ENCODE results near the gene MPP2.
"Not testable (repeated sequence)": the region's sequence is repeated elsewhere in the genome, so short reads cannot be mapped to it uniquely, and the experiment has no call there.

MPP2 gene

DNA sequence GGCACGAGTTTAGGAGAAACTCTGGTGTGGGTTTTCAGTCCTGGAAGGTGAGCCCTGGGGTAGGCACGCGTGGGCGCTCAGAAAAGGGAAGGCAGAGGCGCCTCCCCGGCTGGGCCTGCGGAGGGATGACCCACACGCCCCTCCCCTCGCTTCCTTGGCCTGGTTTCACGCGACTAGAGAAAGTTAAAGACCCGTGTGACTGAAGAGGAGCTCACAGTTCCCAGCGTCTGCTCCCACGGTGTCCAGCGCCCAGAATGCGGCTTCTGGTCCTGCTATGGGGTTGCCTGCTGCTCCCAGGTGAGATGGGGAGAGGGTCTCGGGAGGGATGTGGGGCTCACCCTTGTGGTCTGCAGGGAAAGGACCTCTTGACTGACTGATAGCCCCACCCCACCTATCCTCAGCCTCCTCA is 60.4 kb downstream of the MPP2 start, which contains the start of gene CD300LG:
TSS of gene CD300LG (plus strand) at position 214 of the 409 bp plus-strand sequence. CDS start at position 255, 41 bp downstream.
- no peak within 1 kb of the TSS for H3K4me3 ChIP-seq (ENCODE audit: control insufficient read depth, low read depth, low read length)
- no peak for DNase-seq (ENCODE audit: low read depth)
- TF ChIP-seq, protein P1, sequence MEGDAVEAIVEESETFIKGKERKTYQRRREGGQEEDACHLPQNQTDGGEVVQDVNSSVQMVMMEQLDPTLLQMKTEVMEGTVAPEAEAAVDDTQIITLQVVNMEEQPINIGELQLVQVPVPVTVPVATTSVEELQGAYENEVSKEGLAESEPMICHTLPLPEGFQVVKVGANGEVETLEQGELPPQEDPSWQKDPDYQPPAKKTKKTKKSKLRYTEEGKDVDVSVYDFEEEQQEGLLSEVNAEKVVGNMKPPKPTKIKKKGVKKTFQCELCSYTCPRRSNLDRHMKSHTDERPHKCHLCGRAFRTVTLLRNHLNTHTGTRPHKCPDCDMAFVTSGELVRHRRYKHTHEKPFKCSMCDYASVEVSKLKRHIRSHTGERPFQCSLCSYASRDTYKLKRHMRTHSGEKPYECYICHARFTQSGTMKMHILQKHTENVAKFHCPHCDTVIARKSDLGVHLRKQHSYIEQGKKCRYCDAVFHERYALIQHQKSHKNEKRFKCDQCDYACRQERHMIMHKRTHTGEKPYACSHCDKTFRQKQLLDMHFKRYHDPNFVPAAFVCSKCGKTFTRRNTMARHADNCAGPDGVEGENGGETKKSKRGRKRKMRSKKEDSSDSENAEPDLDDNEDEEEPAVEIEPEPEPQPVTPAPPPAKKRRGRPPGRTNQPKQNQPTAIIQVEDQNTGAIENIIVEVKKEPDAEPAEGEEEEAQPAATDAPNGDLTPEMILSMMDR (IDR thresholded peaks at IDR 0.05; ENCODE audit: control insufficient read depth, insufficient read depth, low read depth, low read length, missing control alignments): no peak

DNA sequence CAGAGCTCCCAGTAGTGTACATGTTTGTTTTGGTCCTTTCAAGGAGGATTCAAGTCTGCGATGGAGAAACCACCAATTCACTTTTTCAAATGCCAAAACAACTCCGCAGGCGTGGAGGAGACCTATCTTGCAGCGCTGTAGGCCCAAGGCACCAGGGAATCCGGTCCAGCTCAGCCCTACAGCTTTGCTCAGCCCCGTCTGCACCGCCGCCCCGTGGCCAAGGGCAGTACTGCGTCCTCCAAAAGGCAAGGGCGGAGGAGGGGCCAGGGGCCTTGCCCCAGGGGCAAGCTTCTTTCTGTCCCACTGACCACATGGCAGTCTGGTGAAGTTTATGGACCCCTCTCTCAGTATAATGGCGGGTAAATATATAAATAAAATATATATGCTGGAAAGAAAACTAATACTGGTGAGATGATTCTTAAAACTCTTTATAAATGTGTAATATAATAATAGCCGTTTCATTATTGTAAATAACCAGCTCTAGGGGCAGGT is 61.1 kb downstream of the MPP2 start:
- no peak overlapping the region for H3K4me3 ChIP-seq (ENCODE audit: control insufficient read depth, low read depth, low read length)
- TF ChIP-seq, protein P1 (IDR thresholded peaks at IDR 0.05; ENCODE audit: control insufficient read depth, insufficient read depth, low read depth, low read length, missing control alignments): peak; percentile 99
- no peak for DNase-seq (ENCODE audit: low read depth)

DNA sequence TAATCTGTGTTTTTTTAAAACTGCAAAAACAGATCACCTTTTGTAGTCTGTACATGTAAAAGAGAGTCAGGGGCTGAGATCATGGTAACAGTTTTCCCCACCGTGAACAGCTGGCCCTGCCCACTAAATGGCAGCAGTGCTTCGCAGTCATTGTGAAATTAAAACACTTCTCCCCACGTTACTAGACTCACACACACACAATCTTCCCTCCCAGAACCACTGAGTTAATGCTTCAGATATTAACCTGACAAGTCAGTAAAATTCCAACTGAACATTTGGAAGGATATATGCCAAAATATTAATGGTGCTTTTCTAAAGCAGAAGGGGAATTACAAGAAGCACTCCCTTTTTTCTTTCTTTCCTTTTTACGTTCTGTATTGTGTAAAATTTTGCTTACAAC is 61.6 kb downstream of the MPP2 start:
- TF ChIP-seq, protein P1 (IDR thresholded peaks at IDR 0.05; ENCODE audit: control insufficient read depth, insufficient read depth, low read depth, low read length, missing control alignments): no peak
- no peak for DNase-seq (ENCODE audit: low read depth)
- no peak overlapping the region for H3K4me3 ChIP-seq (ENCODE audit: control insufficient read depth, low read depth, low read length)

DNA sequence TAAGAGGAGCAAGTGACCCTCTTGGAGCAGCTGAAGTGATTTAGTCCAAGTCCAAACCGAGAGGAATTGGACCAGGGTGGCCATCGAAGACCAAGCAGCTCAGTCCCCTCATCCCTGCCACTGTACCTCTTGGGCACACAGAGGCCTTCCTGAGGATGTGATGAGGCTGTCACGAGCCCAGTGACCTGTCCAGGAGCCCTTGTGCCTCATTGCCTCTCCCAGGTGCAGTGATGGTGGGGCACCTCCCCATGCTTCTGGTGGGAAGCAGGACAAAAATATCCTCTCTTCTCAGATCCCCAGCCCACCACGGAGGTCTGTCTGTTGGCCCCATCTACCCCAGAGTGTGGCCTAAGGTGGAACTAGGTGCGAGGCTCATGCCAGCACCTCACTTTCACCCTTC is 63.1 kb downstream of the MPP2 start:
- DNase-seq (ENCODE audit: low read depth): no peak
- TF ChIP-seq, protein P1 (IDR thresholded peaks at IDR 0.05; ENCODE audit: control insufficient read depth, insufficient read depth, low read depth, low read length, missing control alignments): no peak
- no peak overlapping the region for H3K4me3 ChIP-seq (ENCODE audit: control insufficient read depth, low read depth, low read length)

DNA sequence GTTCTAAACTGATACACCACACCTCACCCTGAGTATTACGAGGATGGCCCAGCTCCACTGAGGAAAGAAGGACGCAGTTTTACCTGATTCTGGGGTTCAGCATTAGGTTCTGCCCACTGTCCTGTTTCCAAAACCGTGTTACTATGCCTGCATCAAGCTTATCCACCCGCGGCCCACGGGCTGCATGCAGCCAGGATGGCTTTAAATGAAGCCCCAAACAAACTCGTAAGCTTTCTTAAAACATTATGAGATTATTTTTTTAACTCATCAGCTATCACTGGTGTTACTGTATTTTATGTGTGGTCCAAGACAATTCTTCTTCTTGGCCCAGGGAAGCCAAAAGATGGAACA is 64.4 kb downstream of the MPP2 start:
- TF ChIP-seq, protein P1 (IDR thresholded peaks at IDR 0.05; ENCODE audit: control insufficient read depth, insufficient read depth, low read depth, low read length, missing control alignments): no peak
- no peak for DNase-seq (ENCODE audit: low read depth)

DNA sequence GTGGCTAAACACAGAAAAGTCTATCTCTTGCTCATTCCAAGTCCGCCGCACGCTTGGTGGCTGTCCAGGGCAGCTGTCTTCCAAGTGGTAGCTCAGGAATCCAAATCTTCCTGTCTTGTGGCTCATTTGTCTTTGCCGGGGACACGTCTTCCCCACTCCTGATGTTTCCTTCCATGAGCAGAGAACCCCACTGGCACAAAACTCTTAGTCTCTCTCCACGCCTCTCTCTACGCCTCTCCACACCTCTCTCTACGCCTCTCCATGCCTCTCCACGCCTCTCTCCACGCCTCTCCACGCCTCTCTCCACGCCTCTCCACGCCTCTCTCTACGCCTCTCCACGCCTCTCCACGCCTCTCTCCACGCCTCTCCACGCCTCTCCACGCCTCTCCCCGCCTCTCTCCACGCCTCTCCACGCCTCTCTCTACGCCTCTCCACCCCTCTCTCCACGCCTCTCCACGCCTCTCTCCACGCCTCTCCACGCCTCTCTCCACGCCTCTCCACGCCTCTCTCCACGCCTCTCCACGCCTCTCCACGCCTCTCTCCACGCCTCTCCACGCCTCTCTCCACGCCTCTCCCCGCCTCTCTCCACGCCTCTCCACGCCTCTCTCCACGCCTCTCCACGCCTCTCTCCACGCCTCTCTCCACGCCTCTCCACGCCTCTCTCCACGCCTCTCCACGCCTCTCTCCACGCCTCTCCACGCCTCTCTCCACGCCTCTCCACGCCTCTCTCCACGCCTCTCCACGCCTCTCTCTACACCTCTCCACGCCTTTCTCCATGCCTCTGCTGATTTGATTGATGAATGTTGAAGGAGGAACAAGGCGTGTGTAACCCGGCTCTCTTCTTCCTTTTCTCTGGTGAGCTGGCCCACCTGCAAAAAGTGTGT is 65.0 kb downstream of the MPP2 start:
- H3K4me3 ChIP-seq (ENCODE audit: control insufficient read depth, low read depth, low read length); DNase-seq (ENCODE audit: low read depth): not testable (repeated sequence)

More for the DNA sequence above, 64.4 kb downstream of the MPP2 start:
- no peak overlapping the region for H3K4me3 ChIP-seq (ENCODE audit: control insufficient read depth, low read depth, low read length)

DNA sequence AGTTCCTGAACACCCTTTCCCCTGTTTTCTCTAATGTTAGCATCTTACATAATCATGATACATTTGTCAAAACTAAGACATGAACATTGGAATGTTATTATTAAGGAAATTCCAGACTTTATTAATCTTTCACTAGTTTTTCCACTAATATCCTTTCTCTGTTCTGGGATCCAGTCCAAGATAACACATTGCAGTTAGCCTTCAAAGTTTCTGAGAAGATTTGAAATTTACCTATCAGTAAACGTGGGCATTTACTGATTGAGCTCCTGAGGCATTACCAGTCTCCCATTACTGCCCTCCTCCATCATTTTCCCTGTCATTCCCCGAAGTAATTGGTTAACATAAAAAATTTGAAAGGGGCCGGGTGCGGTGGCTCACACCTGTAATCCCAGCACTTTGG is 66.1 kb downstream of the MPP2 start:
- H3K4me3 ChIP-seq (ENCODE audit: control insufficient read depth, low read depth, low read length): no peak overlapping the region
- TF ChIP-seq, protein P1 (IDR thresholded peaks at IDR 0.05; ENCODE audit: control insufficient read depth, insufficient read depth, low read depth, low read length, missing control alignments): no peak
- DNase-seq (ENCODE audit: low read depth): no peak
